Measurements from ENCODE around the gene UBQLN4.
"Not testable (repeated sequence)": the region's sequence is repeated elsewhere in the genome, so short reads cannot be mapped to it uniquely, and the experiment has no call there.

The UBQLN4 gene

GRCh38 chr1:156081180-156081916 is 27.8 kb upstream of the UBQLN4 start:
- no peak for DNase-seq

DNA sequence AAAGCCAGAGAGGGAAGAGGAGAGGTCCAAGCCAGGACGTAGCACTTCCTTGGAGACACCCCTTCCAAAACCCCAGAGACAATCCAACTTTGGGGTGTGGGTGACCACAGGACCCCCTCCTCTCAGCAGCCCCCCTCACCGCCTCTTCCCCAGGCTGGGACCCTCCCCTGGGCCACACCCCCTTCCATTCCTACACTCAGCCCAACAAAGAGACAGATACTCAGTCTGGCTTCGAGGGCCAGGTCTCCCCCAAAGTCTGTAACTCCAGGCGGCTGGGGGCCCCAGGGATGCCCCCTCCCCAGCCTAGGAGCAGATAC is 27.2 kb upstream of the UBQLN4 start:
- DNase-seq, result no peak

GRCh38 chr1:156080241-156080862 is 26.8 kb upstream of the UBQLN4 start:
- DNase-seq, result no peak

DNA sequence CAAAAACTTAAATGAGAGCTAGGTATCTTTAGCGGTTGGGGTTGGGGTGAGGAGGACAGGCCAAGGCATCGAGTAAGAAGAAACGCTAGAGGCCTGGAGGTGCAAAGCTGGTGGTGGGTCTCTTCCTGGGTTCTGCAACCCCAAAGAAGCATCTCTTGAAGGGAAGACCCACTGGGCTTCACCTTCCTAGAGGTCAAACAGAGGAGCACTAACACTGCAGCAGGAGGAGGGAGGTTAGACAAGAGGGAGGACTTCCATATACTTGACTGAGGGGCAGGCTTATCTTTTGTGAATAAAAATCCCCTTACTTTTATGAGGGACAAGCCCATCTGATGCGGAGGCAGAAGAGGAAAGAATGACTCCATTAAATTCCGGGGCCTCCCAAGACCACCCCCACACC is 26.2 kb upstream of the UBQLN4 start:
- DNase-seq, result no peak

DNA sequence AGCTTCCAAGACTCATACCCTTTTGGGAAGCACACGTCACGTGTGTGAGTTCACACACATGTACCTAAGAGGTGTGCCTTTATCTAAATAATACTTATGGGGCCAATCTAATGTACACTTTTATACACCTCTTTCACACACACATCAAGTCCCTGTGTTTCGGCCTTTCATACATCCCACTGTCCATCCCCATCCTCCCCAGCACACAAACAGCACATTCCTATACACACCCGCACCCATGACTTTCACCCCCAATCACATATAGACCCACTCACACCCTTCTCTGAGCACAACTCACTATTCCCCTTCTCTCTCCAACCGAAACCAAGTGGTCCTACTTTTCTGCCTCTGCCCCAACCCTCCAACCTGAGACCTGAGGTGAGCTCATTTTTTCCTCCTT is 25.1 kb upstream of the UBQLN4 start:
- DNase-seq, result no peak

- DNase-seq, result no peak
These were observed 23.8 kb upstream of the UBQLN4 start for GRCh38 chr1:156077430-156077760.

- no peak for DNase-seq
These were observed 23.2 kb upstream of the UBQLN4 start for GRCh38 chr1:156076609-156077429.

- no peak for DNase-seq
These were observed 22.2 kb upstream of the UBQLN4 start for GRCh38 chr1:156075775-156076204.

GRCh38 chr1:156075162-156075561 is 21.6 kb upstream of the UBQLN4 start:
- no peak for DNase-seq

DNA sequence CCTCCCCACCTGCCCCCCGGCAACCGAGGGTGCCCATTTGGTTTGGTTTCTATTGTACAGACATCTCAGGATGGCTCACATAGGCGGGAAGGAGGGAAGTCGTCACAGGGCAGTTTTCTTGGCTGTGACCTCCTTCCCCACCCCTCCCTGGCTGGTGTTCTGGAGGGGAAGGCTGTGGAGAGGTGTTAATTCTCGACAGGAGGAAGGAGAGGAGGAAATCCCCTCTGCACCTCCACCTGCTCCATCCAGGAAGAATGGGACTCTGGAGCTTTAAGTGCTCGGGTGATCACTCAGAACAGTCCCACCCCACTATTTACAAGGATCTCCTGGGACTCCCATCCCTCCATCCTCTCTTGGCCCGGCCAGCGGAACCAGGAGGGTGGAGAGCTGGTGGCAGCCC is 21.1 kb upstream of the UBQLN4 start:
- no peak for DNase-seq

DNA sequence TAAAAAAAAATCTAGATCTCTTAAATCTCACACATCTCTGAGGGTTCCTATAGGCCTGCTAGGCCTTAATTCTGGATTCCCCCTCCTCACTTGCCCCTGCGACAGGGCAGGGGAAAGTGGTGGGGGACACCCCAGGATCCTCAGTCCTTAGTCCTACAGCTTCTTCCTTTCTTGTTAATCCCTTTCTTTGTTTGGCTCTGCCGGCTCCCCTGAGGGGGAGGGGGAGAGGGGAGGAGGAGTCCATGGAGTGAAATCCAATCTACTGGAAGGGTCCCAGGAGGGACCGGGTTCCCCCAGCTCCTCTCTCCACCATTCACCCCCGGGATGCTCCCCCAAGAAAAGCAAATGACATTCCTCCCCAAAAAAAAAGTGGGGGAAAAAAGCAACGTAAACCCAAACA is 20.1 kb upstream of the UBQLN4 start:
- DNase-seq, result no peak

- no peak for DNase-seq
These were observed 19.6 kb upstream of the UBQLN4 start for GRCh38 chr1:156073110-156073687.

GRCh38 chr1:156072251-156072650 is 18.7 kb upstream of the UBQLN4 start:
- DNase-seq, result no peak

- not testable (repeated sequence) for DNase-seq
These were observed 17.8 kb upstream of the UBQLN4 start for GRCh38 chr1:156071332-156071816.

GRCh38 chr1:156070548-156070947 is 16.9 kb upstream of the UBQLN4 start:
- DNase-seq, result no peak

- DNase-seq, result no peak
These were observed 16.2 kb upstream of the UBQLN4 start for GRCh38 chr1:156069490-156070455.

GRCh38 chr1:156067262-156067661 is 13.7 kb upstream of the UBQLN4 start:
- no peak for DNase-seq

- no peak for DNase-seq
These were observed 12.3 kb upstream of the UBQLN4 start for GRCh38 chr1:156065871-156066270.

GRCh38 chr1:156065212-156065611 is 11.6 kb upstream of the UBQLN4 start:
- DNase-seq, result peak in 2 of 56 donors; percentile 7 to 17

DNA sequence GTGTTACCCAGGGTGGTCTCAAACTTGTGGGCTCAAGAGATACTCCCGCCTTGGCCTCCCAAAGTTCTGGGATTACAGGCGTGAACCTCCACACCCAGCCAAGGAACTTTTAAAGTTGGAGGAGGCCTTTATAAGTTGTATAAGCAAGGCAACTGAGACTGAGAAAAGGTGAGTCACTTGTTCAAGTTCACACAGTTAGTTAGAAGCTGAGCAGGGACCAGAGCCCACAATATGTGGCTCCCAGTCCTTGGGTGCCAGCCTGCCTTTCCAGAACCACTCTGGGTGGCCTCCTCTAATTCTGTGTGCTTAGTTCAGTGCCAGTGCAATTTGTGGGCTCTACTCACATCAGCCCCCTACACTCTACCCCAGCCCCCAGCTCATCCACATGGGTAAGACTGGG is 11.0 kb upstream of the UBQLN4 start:
- no peak for DNase-seq

DNA sequence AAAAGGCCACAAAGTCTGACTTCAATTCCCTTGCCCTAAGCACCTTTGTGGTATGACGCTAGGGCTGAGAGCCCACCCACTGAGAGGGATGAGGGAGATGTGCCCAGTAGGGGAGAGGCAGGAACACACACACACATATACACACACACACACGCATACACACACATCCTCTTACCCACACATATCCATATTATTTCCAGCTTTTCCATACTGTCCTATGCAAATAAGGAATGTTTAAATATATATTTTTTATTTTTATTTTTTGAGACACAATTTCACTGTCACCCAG is 10.3 kb upstream of the UBQLN4 start:
- DNase-seq, result no peak
